GM18526 (cell line): ENCODE data around the gene FAU.

Experiments used
- POLR2A ChIP-seq: IDR thresholded peaks from 3 replicates; pipeline ENCODE4 v1.6.1; 2011; ENCODE audit not compliant: insufficient read length; ENCODE audit errors: extremely low read depth

FAU gene

DNA sequence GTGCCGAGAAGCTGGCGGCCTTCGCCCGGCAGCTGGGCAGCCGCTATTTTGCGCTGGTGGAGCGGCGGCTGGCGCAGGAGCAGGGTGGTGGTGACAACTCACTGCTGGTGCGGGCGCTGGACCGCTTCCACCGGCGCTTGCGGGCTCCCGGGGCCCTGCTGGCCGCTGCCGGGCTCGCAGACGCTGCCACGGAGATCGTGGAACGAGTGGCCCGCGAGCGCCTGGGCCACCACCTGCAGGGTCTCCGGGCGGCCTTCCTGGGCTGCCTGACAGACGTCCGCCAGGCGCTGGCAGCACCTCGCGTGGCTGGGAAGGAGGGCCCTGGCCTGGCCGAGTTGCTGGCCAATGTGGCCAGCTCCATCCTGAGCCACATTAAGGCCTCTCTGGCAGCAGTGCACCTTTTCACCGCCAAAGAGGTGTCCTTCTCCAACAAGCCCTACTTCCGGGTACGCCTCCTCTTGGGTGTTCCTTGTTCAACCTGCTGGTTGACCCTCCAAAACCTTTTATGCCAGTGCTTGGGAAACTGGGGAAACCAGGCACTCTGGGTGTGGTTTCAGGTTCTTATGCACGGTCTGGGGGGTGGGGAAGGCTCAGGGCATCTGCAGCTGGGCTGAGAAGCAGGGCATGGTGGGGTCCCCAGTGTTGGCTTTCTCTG, 13.3 kb downstream of the FAU start:
- TF ChIP-seq POLR2A: no peak

DNA sequence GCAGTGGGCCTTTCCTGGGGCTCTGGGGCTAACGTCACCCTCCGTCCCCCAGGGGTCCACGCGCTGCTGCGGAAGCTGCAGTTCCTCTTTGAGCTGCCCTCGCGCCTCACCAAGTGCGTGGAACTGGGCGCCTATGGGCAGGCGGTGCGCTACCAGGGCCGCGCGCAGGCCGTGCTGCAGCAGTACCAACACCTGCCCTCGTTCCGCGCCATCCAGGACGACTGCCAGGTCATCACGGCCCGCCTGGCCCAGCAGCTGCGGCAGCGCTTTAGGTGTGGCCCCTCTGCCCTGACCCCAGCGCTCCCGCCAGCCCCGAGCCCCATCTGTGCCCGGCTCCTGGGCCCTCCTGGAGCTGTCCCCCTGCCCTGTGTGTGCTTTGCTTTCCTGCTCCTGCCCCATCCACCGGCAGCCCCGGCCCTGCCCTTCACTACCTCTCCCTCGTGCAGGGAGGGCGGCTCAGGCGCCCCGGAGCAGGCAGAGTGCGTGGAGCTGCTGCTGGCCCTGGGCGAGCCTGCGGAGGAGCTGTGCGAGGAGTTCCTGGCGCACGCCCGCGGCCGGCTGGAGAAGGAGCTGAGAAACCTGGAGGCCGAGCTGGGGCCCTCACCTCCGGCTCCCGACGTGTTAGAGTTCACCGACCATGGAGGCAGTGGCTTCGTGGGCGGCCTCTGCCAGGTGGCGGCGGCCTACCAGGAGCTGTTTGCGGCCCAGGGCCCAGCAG, 14.0 kb downstream of the FAU start:
- no peak for TF ChIP-seq POLR2A

DNA sequence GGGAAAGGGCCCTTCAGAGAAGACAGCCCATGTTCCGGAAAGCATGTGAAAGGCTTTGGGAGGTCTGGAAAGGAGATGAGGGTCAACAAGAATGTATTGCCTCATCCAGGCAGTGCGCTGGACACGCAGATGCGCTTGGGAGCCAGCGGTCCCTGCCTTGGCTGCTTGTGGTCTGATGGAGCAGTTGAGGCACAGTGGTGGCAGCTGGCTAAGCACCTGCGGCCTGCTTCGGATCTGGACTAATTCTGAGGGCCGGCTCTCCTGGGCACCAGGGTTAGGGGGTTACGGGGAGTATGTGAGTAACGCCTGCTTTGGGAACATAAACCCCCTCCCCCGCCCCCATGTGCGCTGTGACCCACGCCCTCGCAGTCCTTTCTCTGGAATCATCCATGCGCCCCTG, 14.9 kb downstream of the FAU start:
- no peak for TF ChIP-seq POLR2A

DNA sequence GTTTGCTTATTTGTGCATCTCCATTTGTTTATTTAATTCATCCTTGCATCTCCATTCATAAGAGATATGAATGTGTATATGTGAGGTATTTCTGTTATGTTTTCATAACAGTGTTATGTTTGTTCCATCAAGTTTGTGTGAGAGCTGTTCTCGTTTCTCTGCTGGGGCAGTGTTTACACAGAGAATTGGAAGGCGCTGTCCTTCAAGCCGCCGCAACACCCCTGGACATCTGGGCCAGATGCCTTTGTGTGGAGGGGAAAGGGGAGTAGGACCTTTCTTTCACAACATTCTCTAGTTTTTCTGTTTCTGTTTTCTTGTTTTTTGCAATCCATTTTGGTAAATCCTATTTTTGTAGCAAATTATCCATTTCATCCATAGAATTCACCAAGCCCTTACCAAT, 17.3 kb downstream of the FAU start:
- no peak for TF ChIP-seq POLR2A

DNA sequence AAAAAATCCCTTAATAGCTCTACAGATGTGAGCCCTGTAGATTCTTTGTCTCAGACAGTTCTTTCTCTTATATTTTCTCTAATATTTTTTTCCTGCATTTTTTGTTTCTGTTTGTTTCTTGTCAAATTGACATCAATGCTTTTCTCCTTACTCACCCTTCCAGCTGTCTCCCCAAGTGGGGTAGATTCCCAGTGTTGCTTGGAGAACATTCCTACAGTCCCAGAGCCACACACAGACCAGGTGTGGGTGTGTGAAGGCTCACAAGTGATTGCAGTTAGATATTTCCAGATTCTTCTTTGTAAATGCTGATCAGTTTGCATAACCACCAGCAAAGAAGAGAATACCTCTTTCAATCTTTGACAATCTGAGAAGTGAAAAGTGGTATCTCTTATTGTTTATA, 18.5 kb downstream of the FAU start:
- no peak for TF ChIP-seq POLR2A

DNA sequence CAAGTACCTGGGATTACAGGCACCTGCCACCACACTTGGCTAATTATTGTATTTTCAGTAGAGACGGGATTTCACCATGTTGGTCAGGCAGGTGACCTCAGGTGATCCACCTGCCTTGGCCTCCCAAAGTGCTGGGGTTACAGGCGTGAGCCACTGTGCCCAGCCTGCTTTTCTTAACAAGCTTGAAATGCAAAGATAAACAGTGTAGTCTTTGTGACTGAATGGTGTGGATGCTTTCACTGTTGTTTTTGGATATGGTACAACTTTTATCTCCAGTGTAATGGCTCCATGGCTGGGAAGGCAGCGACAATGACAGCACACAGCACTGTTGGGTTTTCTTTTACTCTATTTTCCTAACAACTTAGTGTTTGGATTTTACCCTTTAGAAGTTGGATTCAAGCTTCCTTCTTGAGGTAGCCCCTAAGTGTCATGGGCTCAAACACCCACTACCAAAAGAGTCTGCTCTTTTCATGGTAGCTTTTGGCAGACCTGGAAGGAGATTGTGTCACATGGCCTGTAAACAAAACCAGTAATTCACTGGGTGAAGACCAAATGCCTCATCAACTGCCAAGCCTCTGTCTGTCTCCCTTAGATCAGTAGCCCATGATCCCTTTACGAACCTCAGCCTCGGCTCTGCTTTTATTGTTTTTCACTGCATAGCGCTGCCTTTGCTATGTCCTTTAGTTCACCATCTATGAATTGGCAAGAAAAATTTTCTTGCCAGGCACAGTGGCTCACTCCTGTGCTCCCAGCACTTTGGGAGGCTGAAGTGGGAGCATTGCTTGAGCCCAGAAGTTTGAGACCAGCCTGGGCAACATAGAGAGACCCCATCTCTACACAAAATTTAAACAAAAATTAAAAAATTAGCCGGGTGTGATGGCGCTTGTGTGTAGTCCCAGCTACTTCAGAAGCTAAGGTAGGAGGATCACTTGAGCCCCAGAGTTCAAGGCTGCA, 19.5 kb downstream of the FAU start:
- TF ChIP-seq POLR2A: no peak

DNA sequence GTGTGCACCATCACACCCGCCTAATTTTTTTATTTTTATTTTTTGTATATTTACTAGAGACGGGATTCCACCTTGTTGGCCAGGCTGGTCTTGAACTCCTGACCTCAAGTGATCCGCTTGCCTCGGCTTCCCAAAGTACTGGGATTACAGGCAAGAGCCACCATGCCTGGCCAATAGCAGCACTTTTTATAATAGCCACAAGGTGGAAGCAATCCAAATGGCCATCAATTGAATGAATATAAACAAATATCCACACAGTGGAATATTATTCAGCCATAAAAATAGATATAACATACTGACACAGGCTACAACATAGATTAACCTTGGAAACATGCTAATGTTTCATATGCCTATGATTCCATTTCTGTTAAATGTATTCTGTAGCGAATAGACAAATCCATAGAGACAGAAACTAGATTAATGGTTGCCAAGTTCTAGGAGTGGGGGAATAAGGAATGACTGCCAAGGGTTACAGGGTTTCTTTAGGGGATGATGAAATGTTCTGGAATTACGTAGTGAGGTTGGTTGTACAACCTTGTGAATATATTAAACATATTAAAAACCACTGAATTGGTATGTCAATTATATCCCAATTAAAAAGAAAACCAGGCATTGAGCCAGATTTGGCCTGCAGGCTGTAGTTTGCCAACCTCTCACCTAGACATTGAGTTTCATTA, 21.1 kb downstream of the FAU start:
- no peak for TF ChIP-seq POLR2A

DNA sequence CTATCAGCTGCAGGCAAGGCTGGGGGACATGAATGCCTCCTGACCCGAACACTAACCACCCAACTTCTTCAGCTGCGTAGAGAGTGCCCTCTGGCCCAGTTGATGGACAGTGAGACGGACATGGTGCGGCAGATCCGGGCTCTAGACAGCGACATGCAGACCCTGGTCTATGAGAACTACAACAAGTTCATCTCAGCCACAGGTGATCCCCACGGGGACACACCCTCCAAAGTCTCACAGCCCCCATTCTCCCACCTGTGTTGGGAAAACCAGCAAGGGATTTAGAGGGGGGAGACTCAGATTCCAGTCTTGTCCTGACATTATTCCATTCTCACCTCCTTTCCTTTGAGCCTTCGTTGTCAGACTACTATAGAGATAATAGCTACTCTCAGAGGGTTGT, 25.0 kb downstream of the FAU start:
- TF ChIP-seq POLR2A: no peak

DNA sequence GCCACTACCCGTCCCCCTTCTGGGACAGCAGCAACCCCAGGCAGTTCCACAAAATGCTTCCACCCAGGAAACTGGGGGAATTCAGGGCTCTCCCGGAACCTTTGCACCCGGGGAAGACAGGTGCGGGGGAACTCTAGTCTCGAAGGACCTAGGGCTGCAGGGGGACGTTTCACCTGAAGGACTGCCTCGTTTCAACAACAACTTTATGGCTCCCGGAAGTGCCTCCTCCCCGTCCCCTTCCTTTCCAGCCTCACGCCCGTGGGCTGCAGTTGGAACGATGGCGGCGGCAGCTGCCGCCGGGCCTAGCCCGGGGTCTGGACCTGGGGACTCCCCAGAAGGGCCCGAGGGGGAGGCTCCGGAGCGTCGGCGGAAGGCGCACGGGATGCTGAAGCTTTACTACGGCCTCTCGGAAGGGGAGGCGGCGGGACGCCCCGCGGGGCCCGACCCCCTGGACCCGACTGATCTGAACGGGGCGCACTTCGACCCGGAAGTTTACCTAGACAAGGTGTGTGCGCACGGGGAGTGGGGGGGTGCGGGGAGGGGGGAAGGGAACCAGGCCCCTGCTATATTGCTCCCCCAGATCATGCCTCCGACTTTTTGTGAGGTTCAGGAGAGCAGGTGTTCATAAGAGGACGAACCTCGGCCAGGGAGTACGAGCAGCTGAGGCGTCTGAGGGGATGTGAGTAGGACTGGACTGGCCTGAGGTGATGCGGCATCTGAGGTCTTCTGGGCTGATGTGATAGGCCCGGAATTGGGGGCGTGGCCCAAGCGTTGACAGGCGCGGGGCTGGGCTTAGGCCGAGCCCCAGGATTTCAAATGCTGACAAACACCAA, 25.7 kb downstream of the FAU start, which contains the start of gene VPS51:
VPS51 (plus strand) TSS at position 241 of the 833 bp plus-strand sequence; CDS start at position 278, 37 bp downstream.
- peak; percentile 86 for TF ChIP-seq POLR2A

DNA sequence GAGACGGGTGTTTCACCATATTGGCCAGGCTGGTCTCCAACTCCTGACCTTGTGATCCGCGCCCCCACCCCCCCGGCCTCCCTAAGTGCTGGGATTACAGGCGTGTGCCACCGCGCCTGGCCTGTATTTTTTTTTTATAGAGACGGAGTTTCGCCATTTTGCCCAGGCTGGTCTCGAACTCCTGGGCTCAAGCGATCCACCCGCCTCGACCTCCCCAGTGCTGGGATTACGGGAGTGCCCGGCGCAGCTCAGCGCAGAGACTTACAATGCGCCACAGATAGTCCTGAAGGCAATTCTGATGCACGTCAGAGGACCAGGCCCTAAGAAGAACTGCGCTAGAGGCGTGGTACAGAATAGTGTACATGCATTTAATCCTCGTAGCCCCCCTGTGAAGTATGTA, 26.5 kb downstream of the FAU start:
- TF ChIP-seq POLR2A: no peak

DNA sequence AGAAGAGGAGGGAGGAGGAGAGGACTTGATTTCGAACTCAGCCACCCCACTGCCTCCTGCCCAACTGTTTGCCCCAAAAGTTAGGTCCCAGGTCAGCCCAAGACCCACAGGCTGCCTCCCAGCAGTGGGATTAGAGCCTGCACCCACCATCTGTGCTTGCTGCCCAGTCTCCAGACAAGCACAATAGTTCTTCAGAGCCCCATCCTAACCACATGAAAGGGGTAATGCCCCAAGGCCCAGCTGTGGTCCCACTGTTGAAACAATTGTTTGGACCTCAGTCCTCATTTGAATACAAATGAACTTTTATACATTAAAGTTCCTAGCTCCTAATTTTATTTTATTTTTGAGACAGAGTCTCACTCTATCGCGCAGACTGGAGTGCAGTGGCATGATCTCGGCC, 31.3 kb downstream of the FAU start:
- no peak for TF ChIP-seq POLR2A

DNA sequence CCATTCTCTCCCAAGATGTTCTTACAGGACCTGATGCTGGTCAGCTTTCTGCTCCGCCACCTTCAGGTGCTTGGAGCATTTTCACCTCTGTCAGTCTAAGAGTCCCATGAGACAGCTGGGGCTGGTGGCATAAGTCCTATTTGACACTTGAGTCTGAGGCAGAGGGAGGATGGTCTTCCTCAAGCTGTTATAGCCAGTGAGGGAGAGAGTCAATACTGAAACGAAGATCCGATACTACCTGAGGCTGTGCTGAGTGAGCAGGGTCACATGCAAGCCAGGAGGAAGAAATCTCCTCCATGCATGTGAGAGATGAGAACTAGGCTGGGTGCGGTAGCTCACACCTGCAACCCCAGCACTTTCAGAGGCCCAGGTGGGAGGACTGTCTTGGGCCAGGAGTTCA, 32.3 kb downstream of the FAU start:
- no peak for TF ChIP-seq POLR2A

DNA sequence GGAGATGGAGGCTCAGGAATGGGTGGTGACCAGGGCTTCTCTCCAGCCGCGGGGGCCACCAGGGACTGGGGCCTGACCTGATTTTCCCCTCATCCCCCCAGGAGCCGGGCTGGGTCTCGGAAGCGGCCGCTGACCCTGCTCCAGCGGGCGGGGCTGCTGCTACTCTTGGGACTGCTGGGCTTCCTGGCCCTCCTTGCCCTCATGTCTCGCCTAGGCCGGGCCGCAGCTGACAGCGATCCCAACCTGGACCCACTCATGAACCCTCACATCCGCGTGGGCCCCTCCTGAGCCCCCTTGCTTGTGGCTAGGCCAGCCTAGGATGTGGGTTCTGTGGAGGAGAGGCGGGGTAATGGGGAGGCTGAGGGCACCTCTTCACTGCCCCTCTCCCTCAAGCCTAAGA, 34.1 kb downstream of the FAU start:
- no peak for TF ChIP-seq POLR2A

DNA sequence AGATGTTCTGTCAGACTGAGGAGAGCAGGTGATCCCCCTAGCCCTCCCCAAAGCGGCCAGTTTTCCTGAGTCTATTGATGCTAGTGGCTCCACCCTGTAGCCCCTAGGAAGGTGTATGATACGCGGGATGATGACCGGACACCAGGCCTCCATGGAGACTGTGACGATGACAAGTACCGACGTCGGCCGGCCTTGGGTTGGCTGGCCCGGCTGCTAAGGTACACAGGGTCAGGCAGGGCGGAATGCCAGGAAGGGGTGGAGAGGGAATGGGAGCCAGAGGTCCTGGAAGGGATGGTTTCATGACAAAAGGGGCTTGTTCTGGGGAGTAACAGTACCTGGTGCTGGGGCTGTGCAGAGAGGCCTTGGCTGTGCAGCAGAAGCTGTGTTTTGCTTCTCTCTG, 34.7 kb downstream of the FAU start:
- TF ChIP-seq POLR2A: no peak
